Renal pelvis (tissue), 4 donors: ENCODE measurements around the gene KIF25. TPM values are rescaled to one million over a fixed set of nuclear protein-coding genes. Genes with fewer than 3 reads are reported as not detected.
"Not testable (repeated sequence)": the region's sequence is repeated elsewhere in the genome, so short reads cannot be mapped to it uniquely, and the experiment has no call there.

Experiments
- DNase-seq: peaks from one replicate; pipeline ENCODE4 v3.0.0-alpha.2; 2013
- polyA plus RNA-seq, 3 donors: library from polyadenylated mRNA; unstranded; fragments of 120-200 nt; gene quantifications; one replicate each; pipeline ENCODE4 v1.2.1, GENCODE V29; 2013; ENCODE audit not compliant: insufficient read length in 3 of 3

Gene KIF25
- polyA plus RNA-seq, 3 donors = 0.13 to 0.33 (median 0.25) TPM

- DNase-seq = no peak
These were observed 22.7 kb upstream of the KIF25 start for GRCh38 chr6:167974640-167975344.

DNA sequence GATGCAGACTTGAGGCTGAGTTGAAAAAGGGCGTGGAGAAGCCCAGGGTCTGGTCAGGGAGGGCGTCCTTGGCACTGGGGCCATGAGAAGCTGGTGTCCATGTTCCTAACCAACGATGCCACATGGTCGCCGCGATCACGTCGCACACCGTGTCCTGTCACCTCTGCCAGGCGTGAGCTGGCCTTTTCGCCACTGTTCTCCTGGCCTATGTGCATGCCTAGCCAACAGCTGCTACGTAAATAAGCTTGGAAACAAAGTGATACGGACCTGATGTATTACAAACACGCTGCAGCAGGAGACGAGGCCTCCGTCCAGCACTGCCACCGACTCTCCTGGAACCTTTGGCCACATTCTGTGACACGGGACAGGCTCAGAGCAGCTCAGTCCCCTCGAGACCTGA lies 22.0 kb upstream of the KIF25 start:
- no peak for DNase-seq

GRCh38 chr6:167976116-167976657 lies 21.3 kb upstream of the KIF25 start:
- not testable (repeated sequence) for DNase-seq

DNA sequence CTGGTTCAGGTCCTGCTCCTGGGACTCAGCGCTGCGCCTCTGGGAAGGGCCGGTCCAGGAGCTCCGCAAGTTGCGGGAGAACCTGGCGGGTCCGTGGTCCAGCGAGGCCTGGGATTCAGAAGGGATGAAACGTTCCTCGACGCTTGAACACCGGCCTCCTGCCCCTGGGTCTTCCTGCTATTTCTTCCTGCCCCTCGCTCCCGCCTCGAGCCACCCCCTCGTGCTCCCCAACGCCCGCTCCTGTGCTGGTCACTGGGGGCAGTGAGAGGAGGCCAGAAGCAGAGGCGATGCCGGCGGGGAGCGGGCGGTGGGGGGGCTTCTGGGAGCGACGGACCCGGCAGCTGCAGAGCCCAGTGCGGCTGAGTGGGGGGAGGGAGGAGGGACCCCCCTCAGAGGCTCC lies 20.8 kb upstream of the KIF25 start:
- DNase-seq = no peak

- DNase-seq = no peak
These were observed 19.6 kb upstream of the KIF25 start for GRCh38 chr6:167977717-167978467.

- no peak for DNase-seq
These were observed 18.9 kb upstream of the KIF25 start for GRCh38 chr6:167978607-167979006.

GRCh38 chr6:167979436-167980139 lies 17.9 kb upstream of the KIF25 start:
- DNase-seq = no peak

GRCh38 chr6:167980911-167981580 lies 16.4 kb upstream of the KIF25 start:
- DNase-seq = no peak

DNA sequence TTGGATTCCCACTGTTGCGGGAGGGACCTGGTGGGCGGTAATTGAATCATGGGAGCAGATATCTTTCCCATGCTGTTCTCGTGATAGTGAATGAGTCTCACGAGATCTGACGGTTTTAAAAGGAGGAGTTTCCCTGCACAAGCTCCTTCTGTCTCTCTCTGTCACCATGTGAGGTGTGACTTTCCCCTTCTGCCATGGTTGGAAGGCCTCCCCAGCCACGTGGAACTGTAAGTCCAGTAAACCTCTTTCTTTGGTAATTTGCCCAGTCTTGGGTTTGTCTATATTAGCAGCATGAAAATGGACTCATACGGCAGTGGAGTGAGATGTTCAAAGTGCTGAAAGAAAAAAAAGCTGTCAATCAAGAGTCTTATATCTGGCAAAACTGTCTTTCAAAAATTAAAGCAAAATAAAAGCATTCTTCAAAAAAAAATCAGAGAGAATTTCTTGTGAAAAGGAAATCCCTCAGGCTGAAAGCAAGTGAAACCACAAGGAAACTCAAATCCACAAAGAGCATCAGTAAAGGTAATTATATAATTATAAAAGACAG lies 15.5 kb upstream of the KIF25 start:
- no peak for DNase-seq

DNA sequence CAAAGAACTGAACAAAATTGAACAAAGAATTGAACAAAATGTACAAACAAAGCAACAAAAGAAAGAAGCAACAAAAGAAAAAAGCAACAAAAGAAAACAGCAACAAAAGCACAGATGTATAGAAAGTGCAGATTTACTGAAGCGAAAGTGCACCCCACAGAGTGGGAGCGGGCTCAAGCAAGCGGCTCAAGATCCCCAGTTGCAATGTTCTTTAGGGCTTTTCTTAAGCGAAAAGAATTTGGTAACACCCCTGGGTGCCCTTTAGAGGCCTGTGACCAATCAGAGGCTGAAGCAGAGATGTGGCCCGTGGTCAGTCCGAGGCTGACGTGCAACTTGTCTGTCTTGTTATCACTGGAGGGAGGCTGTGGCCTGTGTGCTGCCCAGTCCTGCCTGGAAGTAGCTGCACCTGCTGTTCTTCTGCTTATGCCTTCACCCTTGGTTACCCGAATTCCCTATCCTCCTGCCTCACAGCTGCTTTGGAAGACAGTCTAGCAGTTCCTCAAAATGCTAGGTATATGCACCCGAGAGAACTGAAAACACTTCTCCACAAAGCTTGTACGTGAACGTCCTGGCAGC lies 13.2 kb upstream of the KIF25 start:
- DNase-seq = no peak

- no peak for DNase-seq
These were observed 12.4 kb upstream of the KIF25 start for GRCh38 chr6:167984876-167985604.

GRCh38 chr6:167985911-167986595 lies 11.4 kb upstream of the KIF25 start:
- DNase-seq = no peak

DNA sequence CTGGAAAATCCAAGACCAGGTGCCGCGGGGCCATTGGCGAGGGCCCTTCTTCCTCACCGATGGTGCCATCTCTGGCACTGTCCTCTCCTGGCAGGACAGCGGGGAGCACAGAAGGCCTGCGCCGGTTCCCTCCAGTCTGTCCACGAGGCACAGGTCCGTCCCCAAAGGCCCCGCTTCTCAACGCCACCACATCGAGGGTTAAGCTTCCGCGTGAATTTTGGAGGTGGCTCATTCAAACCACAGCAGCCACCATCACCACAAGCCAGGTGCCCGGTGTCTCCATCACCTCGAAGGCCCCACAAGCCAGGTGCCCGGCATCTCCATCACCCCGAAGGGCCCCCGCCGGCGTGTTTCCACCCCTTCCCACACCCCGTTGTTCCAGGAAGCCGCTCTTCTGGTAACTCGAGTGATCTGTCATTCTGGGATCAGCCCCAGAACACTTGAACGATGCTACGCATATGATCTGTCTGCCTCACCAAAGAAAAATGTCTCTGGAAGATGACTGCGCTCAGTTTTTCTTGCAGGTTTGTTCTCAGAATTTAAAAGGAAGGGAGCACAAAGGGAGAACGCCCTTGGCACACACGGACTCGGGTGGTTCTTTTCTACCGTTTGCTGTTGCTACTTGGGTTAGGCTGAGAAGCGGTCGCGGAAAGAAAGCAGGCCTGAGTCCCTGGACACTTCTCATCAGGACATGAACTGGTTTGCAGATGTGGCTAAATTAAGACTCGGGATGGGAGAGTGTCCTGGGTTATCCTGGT lies 9.9 kb upstream of the KIF25 start:
- no peak for DNase-seq

GRCh38 chr6:167988154-167988495 lies 9.3 kb upstream of the KIF25 start:
- DNase-seq = no peak

GRCh38 chr6:167988945-167989841 lies 8.3 kb upstream of the KIF25 start:
- no peak for DNase-seq

DNA sequence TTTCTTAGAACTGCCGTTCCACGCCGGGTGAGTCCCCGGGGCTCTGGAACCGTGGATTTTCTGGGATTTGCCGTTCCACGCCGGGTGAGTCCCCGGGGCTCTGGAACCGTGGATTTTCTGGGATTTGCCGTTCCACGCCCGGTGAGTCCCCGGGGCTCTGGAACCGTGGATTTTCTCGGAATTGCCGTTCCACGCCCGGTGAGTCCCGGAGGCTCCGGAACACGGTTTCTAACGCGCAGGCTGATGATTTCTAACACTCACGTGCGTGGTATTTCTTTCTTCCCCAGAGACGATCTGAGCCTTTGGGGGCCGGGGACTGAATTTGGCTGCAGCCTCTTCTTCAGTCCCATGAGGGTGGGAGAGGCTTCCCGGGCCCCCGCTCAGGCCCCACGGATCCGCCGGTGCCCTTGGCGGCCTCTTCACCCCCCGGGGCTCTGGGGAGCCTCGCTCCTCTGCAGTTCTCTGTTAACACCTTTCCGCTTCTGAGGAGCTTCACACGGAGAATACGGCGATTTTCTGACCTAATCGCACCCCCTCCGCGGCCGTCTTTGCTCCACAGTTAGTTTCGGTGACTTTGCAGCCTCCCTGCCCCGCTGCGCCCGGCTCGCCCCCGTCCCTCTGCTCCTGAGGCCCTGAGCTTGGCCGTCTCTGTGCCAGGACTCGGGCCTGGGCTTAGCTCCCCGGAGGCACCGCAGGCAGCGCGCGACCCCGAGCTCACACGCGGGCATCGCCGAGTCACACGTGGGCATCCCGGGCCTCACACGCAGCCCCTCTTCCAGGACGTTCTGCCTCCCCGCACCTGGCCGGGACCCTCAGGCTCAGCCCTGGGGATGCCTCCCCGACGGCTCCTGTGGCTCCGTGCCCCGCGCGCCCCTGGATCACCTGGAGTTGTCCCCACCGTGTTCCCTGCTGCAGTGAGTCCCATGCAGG lies 7.2 kb upstream of the KIF25 start:
- DNase-seq = no peak

DNA sequence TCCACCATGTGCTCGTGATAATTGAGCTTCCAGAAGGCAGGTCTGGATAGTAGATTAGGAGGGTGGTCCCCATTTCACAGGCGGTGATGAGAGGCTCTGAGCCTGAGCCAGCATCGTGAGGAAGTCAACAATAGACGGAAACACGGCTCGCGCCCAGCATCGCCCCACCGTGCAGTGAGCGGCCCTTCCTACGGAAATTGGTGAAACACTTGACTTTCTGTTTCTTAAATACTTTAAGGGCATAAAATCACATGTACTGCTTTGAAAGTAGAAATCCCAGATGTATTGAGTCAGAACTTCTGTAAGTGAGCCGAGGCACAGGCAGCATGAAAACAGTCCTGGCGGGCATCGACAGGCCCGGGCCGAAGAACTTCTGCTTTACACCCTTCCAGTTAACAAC lies 4.3 kb upstream of the KIF25 start:
- DNase-seq = no peak
